Right renal pelvis (tissue), 4 donors: Measurements from ENCODE around the gene ILF2. TPM values are rescaled to one million over a fixed set of nuclear protein-coding genes. Genes with fewer than 3 reads are reported as not detected.
"Not testable (repeated sequence)": the region's sequence is repeated elsewhere in the genome, so short reads cannot be mapped to it uniquely, and the experiment has no call there.

Experiments
- DNase-seq, 4 donors: peaks; one replicate each; pipeline ENCODE4 v3.0.0-alpha.2; 2013; ENCODE audit warnings: low read depth in 4 of 4, low spot score in 3 of 4, missing footprints in 1 of 4
- polyA plus RNA-seq, 4 donors: library from polyadenylated mRNA; unstranded; fragments of 120-200 nt; gene quantifications; one replicate each; pipeline ENCODE4 v1.2.1, GENCODE V29; 2013; ENCODE audit not compliant: insufficient read length in 4 of 4

The ILF2 gene
- polyA plus RNA-seq, 4 donors: 274 to 311 (median 287) TPM

- no peak for DNase-seq
Measured at GRCh38 chr1:153651771-153652170, 19.0 kb downstream of the ILF2 start.

GRCh38 chr1:153649863-153650235 lies 20.9 kb downstream of the ILF2 start:
- DNase-seq: no peak

GRCh38 chr1:153649137-153649862 lies 21.5 kb downstream of the ILF2 start:
- DNase-seq: no peak

DNA sequence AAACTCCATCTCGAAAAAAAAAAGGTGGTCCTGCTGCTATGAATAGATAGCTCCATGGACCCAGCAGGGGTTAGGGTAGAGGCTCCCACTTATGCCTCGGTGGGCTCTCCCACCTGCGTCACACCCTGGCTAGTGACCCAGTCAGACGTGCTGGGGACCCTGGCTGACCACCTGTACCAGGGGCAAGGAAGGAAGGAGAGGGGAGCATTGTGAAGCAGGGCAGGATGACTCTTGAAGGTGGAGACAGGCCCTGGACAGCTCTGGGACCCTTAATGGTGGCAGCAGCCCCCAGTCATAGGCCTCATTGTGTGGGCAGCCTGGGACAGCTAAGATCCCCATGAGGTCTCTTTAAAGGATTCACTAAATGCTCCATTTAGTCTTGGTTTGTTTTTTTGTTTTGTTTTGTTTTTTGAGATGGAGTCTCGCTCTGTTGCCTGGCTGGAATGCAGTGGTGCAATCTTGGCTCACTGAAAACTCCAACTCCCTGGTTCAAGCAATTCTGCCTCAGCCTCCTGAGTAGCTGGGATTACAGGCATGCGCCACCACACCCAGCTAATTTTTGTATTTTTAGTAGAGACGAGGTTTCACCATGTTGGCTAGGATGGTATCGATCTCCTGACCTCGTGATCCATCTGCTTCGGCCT lies 22.7 kb downstream of the ILF2 start:
- DNase-seq: no peak

- no peak for DNase-seq
Measured at GRCh38 chr1:153647346-153647714, 23.5 kb downstream of the ILF2 start.

- DNase-seq: no peak
Measured at GRCh38 chr1:153646672-153647345, 24.0 kb downstream of the ILF2 start.

DNA sequence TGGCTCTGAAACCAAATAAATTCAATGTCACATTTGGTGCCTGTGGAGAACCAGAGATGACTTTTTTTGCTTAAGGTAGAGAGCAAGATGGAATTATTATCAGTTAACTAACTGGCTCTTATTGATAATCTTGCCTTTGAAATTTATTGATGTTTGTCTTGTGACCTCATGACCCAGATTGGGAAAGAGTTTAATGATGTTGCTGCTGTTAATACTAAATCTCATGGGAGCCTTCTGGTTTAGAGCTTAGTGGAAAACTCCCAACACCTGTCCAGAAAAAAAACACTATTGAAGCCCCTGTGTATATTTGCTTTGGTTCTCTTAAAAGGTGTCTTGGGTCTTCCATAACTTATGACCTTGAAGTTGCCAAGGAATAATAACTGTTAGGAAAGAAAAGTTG lies 27.0 kb downstream of the ILF2 start:
- no peak for DNase-seq

DNA sequence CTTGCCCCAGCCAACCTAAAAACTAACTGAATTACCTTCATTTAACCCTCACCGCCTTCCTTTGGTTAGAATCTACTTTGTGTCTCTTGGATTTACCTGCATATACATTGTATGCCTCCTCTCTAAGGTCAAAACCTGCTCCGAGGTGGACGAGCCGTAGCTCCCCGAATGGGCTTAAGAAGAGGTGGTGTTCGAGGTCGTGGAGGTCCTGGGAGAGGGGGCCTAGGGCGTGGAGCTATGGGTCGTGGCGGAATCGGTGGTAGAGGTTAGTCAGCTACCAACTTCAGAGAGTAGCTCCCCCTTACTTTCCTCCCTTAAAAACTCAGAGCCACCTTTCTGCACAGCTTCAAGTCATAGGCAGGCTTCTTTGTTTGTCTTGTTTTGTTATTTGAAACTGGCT lies 27.7 kb downstream of the ILF2 start:
- DNase-seq: no peak

DNA sequence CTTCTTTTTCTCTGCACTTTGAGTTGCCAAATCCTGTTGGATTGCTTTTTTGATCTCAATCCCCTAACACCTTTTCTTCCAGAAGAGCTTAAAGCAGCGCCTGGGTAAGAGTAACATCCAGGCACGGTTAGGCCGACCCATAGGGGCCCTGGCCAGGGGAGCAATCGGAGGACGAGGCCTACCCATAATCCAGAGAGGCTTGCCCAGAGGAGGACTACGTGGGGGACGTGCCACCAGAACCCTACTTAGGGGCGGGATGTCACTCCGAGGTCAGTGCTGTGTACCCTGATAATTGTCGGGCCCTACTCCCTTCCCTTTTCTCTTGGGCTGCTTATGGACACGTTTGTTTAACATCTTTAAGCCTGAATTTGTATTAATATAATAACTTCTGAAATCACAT lies 28.6 kb downstream of the ILF2 start:
- no peak for DNase-seq

GRCh38 chr1:153640861-153641260 lies 29.9 kb downstream of the ILF2 start:
- DNase-seq: no peak

DNA sequence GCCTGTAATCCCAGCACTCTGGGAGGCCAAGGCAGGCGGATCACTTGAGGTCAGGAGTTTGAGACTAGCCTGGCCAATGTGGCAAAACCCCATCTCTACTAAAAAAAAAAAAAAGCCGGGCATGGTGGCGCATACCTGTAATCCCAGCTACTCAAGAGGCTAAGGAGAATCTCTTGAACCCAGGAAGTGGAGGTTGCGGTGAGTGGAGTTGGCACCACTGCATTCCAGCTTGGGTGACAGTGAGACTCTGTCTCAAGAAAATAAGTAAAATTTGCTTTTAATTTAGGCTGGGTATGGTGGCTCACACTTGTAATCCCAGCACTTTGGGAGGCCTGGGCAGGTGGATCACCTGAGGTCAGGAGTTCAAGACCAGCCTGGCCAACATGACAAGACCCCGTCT lies 30.6 kb downstream of the ILF2 start:
- DNase-seq: not testable (repeated sequence)

DNA sequence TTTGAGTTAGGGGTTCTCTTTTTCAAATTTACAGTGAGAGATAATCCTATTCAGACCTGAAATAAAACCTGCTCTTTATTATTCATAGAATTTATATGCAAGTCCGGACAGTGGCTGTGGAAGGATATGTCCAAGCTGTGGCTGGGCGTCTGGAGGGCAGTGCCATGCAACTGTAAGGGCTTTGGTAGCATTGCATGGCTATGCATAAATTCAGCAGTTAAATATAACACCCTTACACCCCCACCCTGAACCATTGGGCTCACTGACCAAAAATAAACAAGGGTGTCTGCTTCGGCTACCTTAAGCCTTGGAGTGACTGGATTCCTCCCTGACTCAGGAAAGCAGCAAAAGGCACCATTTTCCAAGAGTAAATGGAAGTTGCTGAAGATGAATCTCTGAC lies 31.5 kb downstream of the ILF2 start:
- no peak for DNase-seq

- DNase-seq: no peak
Measured at GRCh38 chr1:153638261-153638660, 32.5 kb downstream of the ILF2 start.

DNA sequence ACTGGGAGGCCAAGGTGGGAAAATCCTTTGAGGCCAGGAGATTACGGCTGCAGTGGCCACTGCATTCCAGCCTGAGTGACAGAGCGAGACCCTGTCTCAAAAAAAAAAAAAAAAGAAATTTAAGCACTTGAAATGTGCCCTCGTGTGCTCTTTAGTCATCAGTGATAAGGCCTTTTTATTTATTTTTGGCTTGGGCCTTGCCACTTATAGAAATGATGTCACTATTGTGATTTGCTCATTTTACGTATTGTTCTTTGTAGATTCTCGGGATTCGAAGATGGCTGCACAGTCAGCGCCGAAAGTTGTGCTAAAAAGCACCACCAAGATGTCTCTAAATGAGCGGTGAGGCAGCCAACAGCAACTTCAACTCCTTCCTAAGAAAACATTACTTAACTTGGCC lies 34.5 kb downstream of the ILF2 start:
- DNase-seq: no peak

GRCh38 chr1:153635872-153636271 lies 34.9 kb downstream of the ILF2 start:
- no peak for DNase-seq

GRCh38 chr1:153633754-153634665 lies 36.8 kb downstream of the ILF2 start, which contains the start of gene CHTOP:
TSS of gene CHTOP (plus strand) at chr1:153634066. CDS start at chr1:153636589, 2,523 bp downstream.
- DNase-seq: peak; percentile 96 to 99 (median 98)

DNA sequence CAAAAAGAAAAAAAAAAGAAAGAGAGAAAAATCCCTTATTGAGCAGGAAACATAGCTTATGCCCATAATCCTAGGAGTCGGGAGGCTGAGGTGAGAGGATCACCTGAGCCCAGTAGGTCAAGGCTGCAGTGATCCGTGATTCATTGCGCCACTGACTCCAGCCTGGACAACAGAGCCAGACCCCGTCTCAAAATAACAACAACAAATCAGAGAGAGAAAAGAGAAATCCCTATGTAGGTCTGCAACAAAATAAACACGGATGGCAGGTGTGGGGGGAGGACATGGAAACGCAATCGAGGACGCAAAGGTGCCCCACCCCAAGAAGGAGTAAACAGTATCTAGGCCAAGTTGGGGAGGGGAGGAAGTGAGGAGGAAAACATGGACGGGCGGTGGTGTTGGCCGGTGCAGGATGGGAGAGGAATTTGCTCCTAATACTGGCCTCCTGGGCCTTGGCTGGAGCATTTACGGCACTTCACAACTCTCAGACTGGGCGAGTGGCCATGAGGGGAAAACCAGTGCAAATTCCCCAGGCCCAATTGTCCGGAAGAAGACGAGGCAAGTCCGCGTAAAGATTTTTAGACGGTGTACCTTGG lies 37.5 kb downstream of the ILF2 start:
- no peak for DNase-seq

GRCh38 chr1:153631047-153632022 lies 39.5 kb downstream of the ILF2 start:
- DNase-seq: no peak

DNA sequence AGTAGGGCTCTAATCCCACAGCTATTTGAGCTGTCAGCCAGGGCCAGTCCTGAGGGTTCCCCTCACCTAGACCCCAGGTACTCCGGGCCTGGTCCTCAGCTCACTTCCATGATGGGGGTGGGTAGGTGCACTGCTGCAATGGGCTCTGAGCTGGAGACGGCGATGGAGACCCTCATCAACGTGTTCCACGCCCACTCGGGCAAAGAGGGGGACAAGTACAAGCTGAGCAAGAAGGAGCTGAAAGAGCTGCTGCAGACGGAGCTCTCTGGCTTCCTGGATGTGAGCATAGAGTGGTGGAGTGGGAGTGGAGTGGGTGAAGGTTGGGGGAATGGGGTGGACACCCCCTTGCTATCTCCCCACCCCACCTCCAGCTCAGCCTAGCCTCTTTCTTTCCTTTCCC lies 40.4 kb downstream of the ILF2 start:
- no peak for DNase-seq
